SH-SY5Y (cell line): ENCODE measurements around the gene GSK3B.

Experiments
- GATA2 ChIP-seq: IDR thresholded peaks from 2 replicates; pipeline ENCODE4 v1.6.1; 2011; ENCODE audit warnings: mild to moderate bottlenecking, low read depth, low read length
- GATA3 ChIP-seq: IDR thresholded peaks from 2 replicates; pipeline ENCODE4 v1.6.1; 2011; ENCODE audit warnings: low read depth, mild to moderate bottlenecking, low read length, moderate library complexity

Gene GSK3B

DNA sequence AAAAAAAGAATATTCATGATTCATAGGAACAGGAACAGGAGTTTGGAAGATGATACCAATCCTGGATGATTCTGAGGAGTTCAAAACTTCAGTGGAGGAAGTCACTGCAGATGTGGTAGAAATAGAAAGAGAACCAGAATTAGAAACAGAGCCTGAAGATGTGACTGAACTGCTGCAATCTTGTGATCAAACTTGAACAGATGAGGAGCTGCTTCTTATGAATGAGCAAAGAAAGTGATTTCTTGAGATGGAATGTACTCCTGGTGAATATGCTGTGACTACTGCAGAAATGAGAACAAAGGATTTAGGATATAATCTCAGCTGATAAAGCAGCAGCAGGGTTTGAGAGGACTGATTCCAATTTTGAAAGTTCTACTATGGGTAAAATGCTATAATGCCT lies 72.7 kb downstream of the GSK3B start:
- no peak for TF ChIP-seq GATA3
- TF ChIP-seq GATA2 = no peak

DNA sequence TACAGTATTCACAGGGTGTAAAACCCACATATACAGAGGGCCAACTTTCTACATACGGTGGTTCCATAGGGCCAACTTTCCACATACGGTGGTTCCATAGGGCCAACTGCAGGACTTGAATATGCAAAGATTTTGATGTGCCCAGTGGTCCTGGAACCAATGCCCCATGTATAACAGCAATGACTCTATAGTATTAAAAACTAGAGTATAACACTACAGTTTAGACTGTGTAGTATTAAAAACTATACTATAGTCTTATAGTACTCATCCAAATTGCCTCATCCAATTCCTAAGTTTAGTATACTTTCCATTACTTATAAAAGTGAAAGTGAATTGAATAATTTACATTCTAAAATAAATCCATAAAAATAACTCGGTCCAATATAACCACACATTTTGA lies 75.9 kb downstream of the GSK3B start:
- TF ChIP-seq GATA2 = no peak
- TF ChIP-seq GATA3 = no peak

DNA sequence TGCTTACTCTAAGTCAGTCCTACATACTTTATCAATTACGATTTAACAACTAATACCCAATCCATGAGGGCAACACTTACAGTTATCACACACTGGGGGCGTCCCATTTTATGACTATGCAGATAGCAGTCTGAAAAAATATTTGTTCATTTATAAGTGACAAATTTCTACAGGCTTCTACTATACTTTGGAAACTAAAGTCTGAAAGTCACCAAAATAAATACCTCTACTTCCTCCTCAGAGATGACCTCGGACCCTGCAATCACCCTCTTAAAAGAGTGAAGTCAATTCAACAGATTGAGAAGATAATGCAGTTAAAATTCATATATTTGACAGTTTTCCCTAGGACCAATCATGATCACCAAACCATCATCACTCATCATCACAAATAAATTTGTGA lies 76.6 kb downstream of the GSK3B start:
- TF ChIP-seq GATA2 (no peak), GATA3 (no peak)

DNA sequence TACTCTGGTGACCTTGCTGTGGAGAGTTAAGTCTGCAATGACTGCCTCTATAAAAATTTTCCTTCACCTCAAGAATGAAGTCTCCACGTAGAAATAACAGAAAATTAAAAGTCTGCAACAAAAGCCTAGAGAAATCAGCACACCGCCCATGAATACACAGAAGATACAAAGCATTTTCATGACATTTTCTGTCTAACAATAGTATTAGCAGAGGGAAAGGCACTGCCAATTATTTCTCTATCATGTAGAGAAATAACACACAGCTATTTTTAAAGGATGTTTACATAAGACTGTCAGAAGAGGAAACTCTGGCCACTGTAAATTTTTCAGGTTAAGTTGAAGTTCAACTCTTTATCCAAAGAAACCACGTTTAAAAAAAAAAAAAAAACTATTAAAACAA lies 80.8 kb downstream of the GSK3B start:
- TF ChIP-seq GATA3 = no peak
- TF ChIP-seq GATA2 = no peak

DNA sequence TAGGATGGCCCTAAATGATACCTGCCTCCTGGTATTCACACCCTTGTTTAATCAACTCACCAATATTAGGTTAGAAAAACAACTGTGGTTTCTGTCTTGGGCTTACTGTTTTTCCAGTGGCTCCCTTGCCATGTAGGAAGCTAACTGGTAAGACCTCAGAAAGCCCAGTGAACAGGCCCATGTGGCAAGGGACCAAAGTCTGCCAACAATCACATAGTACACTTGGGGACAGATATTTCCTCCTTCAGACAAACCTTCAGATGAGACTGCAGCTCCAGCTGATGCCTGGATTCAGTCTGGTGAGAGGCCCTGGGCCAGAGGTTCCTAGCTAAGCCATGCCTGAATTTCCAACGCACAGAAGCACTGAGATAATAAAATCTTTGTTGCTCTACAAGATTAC lies 96.1 kb downstream of the GSK3B start:
- TF ChIP-seq GATA3 (no peak), GATA2 (no peak)

DNA sequence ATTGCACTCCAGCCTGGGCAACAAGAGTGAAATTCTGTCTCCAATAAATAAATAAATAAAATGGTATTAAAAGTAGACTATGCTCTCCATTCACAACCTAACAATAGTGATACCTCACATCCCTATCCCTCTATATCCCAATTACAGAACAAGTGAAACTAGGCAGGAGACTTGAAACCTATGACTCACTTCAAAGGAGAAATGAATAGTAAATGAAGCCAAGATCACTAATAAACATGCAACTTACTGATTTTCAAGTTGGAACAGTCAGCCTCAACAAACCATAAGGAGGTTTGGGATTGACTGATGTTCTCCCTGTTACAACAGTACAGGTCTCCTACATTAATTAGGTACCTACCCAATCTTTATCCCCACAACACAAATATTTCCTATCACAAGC lies 103.4 kb downstream of the GSK3B start:
- TF ChIP-seq GATA2 (no peak), GATA3 (no peak)

DNA sequence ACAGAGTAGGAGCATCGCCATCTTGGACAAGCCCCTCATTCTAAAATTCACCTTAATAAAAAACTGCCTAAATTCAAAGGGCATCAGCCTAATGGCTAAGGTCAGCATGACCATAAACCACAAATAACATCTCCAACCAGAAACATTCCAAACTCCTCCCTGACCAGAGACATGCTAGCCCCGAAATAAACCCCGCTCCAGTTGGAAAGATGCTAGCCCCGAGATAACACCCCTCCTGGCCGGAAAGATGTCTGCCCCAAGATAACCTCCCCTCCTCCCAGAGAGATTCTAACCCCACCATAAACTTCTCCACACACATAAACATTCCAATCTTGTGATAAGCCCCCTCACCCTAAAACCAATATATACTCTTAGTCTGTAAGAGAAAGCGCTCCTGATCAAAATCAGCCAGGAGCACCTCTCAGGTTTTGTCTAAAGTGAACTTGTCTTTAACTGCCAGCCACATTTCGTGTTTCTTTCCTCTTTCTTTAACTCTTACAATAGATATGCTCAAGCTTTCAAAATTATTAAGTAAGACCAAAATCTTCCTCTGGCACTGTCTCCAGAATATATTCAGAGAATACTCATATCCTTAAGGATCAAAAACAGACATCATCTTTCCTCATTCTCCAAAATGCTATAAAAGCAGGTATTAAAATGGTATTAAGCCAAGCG lies 104.1 kb downstream of the GSK3B start:
- TF ChIP-seq GATA2 = no peak
- TF ChIP-seq GATA3 = no peak

DNA sequence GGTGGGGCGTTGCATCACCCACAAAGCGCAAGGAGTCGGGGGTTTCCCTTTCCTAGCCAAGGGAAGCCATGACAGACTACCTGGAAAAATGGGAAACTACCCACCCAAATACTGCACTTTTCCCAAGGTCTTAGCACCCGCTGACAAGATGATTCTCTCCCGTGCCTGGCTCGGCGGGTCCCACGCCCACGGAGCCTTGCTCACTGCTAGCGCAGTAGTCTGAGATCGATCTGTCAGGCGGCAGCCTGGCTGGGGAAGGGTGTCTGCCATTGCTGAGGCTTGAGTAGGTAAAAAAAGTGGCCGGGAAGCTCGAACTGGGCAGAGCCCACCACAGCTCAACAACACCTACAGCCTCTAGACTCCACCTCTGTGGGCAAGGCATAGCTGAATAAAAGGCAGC lies 112.9 kb downstream of the GSK3B start:
- TF ChIP-seq GATA2 (no peak), GATA3 (no peak)

DNA sequence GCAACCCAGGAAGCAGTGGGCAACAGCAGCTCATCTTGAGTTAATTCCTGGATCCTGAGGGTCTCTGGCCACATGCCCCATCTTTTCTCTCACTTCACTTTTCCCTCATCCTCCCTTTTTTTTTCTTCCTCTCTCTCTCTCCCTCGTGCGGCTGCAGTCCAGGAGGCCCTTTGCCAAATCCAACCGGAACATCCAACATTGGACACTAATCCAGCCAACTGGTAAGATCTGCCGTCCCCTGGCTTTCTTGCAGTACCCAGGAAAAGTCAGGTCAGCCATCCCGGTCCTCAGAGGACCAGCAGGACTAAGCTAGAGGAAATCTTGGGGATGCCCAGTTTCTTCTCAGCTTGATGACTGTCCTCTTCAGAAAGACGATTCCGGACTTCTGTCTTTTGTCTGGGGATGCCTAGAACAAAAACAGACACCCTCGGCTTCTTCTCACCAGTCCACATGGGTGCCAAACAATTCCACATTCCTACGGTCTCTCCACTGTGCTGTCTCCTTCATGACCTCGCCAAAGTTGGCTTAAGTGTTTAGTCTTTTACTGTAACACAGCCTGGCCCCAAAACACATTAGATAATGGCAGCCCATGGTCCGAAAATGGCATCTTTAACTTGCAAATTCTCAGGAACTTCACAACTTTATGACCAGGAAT lies 115.6 kb downstream of the GSK3B start:
- TF ChIP-seq GATA2 = no peak
- no peak for TF ChIP-seq GATA3

DNA sequence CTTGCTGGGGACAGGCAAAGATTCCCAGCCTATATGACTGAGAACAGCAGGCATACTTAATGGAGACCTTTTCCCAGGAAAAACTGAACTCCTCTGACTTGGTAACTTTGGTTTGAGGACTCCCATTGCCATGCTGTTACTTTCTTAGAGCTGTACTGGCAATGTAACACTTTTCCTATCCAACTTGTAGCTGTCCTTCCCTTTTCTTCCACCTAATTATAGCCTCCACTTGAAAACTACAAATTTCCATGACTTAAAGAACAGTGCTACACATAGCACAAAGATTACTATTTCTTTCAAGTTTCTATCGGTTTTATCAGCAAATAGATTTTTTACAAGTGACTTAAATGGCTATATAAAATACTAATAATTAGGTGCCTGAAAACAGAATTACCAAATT lies 116.9 kb downstream of the GSK3B start:
- TF ChIP-seq GATA2 (no peak), GATA3 (no peak)

DNA sequence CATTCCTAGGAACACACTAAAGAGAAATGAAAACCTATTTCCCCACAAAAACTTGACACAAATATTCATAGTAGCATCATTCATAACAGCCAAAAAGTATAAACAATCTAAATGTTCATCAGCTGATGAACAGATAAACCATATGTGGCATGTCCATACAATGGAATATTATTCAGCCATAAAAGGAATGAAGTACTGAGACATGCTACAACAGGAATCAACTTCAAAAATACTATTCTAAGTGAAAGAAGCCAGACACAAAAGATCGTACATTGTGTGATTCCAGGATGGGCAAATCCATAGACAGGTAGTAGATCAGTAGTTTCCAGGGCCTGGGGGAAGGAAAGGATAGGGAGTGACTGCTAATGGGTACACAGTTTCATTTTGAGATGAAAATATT lies 118.0 kb downstream of the GSK3B start:
- TF ChIP-seq GATA3 (no peak), GATA2 (no peak)

DNA sequence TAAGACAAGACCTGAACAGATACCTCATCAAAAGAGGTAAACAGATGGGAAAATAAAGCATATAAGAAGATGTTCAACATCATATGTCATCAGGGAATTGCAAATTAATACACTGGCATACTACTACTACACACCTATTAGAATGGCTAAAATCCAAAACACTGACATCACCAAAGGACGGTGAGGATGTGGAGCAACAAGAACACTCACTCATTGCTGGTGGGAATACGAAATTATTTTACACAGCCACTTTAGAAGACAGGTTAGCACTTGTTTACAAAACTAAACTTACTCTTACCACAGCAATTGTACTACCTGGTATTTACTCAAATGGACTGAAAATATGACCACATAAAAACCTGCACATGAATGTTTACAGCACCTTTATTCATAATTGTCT lies 119.6 kb downstream of the GSK3B start:
- TF ChIP-seq GATA2 = no peak
- TF ChIP-seq GATA3 = no peak

DNA sequence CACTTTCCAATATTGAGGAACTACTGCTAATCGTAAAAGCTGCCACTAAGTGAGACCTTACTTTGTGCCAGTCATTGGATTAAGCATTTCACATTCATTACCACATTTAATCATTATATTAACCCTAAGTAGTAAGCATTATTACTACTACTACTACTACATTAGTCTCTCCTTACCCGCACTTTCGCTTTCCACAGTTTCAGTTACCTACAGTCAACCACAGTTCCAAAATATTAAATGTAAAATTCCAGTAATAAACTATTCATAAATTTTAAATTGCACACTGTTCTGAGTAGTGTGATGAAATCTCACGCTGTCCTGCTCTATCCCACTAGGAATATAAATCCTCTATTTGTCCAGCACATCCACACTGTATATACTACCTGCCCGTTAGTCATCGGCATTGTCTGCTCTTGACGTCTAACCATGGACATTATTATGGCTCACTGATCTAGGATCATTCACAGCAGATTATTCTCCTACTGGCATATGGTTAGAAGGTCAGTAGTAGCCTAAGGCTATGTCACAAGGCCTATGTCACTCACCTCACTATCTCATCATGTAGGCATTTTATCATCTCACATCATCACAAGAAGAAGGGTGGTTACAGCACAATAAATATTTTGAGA lies 121.1 kb downstream of the GSK3B start:
- no peak for TF ChIP-seq GATA2
- no peak for TF ChIP-seq GATA3

DNA sequence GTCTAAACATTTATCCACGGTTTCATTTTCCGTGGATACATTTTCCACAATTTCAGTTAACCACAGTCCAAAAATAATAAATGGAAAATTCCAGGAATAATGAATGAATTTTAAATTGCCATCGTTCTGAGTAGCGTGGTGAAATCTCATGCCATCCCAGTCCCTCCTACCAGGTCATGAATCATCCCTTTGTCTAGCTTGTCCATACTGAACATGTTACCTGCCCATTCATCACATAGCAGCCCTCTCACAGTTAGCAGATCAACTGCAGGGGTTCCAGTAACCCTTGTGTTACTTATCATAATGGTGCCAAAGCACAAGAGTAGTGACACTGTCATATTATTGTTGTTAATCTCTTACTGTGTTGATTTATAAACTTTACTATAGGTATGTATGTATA lies 124.5 kb downstream of the GSK3B start:
- no peak for TF ChIP-seq GATA2
- no peak for TF ChIP-seq GATA3
